ENCODE results near the gene C2orf15.
"Not testable (repeated sequence)": the region's sequence is repeated elsewhere in the genome, so short reads cannot be mapped to it uniquely, and the experiment has no call there.

The C2orf15 gene, protein sequence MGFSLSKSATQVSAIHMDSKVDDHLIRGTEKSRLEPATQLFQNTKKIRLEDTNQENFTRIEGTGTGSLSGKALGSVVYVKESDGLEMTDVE

DNA sequence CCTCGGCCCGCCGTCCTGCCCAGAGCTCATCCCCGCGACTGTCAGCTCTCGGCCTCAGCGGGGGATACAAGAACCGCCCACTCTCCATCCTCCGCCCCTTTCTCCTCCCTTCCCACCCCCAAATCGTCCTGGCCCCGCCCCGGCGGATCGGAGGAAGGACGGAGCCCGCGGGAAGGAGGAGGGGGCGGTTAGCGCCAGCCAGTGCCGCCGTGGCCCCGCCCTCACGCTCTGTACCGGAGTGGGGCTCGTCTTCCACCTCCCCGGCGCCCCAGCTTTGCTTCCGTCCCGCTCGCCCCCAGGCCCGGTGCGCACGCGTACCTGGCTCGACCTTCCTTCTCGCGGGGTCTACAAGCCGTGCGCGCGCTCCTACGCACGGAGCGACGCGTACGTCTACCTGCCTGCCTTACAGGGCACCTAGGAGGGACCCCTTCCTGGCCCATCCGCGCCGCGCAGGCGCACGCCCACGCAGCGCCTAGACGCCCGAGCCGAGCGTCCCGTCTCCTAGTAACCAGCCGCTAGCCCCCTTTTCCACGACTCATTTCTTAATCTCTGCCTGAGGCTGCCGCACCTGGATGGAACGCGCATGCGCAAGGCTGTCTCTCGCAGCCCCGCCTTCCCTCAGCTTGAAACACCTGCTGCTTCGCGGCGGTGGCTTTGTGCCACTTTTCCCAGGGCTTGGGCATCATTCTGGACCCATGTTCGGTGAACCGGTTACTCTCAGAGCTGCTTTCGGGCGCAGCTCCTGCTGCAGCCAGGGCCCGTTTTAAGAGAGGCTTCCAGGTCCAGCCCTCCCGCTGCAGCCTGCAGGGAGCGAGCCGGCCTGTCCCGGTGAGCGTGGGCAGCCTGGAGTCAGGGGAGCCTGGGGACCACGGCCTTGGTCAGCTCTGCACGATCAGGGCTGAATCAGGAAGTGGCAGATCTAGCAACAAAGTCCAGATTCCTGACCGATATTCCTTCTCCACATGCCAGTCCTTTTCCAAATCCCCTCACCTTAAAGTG, at the start of gene C2orf15:
C2orf15 (plus strand) TSS at position 598 of the 999 bp plus-strand sequence. CDS start 8,852 bp downstream, outside the sequence.
- peak; percentile 96 for DNase-seq (ENCODE audit: low spot score)

DNA sequence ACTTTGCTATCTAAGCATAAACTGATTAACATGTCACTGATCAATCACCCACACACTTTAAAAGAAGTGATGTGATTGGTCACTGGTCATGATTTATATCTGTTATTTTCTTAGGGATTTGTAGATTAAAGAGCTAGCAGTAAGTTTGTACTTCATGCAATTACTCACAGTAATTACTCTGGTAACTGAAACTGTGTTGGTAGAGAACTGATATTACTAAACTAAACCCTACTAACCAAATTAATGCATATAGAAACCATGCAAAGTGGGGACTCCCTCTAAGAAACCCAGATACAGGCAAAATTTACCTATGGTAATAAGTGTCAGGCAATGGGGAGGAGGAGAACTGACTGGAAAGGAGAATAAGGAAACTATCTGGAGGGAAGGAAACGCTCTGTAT, 44.8 kb upstream of the C2orf15 start:
- DNase-seq (ENCODE audit: low spot score), result no peak

DNA sequence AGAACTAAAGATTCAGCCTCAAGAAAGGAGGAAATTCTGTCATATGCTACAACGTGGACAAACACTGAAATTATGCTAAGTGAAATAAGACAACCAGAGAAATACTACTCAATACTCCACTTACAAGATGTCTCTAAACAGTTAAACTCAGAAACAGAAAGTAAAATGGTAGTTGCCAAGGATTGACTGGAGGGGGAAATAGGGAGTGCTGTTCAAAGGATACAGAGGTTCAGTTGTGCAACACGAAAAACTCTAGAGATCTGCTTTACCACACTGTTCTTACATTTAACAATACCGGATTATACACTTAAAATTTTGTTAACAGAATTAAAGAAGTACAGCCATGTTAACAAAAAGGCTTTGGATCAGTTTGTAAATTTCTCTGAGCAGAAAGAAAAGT, 39.8 kb upstream of the C2orf15 start:
- DNase-seq (ENCODE audit: low spot score), result no peak

DNA sequence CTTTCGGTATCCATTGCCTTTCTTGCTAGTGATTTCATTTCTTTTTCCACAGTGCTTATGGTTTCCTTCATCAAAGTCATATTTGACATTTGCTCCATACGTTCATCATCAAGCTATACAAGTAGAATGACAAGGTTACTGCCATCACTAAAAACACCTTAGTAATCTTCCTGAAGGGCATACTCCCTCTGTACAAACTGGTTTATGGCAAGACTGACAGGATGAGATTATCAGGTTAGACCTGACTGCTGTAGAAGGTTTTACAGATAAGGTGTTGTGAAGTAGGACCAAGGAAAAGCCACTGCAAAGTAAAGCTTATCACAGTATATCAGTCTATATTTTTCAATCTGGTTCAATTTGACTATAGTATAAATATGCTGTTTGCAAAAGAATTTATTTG, 37.5 kb upstream of the C2orf15 start:
- no peak for DNase-seq (ENCODE audit: low spot score)

DNA sequence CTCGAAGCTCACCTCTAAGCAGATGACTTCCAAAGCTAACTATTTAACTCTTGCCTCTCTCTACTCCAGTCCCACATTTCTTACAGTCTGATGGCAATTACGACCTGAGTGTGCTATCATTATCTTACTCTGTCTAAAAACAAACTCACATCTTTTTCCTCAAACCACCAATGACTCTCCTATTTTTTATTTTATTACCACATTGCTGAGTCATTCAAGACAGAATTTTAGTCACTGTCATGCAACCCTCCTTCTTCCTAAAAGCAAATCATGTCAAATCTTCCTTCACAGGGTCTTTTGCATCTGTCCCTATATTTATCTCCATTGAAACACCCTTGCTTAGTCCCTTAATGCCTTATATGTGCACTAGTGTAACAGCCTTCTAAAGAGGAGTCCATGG, 34.6 kb upstream of the C2orf15 start:
- no peak for DNase-seq (ENCODE audit: low spot score)

DNA sequence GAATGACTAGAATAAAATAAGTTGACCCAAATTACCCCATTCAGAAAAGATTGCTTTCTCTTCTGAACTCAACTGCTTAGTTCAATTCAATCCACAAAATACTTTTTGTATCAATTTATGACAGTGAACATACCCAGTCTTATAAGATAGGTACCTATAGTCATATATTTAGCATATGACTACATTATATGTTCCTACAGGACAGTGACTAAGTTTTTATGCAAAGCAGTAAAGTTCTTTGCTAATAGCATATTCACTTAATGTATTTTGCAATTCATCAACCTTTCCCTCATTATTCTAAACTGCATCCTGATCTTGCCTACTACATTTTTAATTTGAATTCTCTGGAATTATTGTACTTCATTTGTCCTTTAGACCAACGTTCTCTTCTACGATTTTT, 30.3 kb upstream of the C2orf15 start:
- no peak for DNase-seq (ENCODE audit: low spot score)

DNA sequence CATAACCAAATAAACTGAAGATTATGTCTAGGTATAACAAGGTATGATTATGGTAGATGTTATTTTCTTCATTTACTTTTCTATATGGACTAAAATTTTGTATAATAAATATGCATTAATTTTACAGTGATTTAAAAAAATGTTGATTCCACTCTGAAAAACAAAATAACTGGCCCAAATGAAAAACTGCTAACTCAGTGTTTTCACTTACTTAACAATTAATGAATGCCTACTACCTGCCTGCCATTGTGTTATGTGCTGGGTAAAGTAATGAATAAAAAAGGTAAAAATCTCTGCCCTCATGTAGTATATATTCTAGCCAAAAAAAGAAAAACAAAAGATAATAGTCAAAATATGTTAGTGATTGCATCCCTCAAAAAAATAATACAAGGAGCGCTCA, 29.6 kb upstream of the C2orf15 start:
- DNase-seq (ENCODE audit: low spot score), result no peak

DNA sequence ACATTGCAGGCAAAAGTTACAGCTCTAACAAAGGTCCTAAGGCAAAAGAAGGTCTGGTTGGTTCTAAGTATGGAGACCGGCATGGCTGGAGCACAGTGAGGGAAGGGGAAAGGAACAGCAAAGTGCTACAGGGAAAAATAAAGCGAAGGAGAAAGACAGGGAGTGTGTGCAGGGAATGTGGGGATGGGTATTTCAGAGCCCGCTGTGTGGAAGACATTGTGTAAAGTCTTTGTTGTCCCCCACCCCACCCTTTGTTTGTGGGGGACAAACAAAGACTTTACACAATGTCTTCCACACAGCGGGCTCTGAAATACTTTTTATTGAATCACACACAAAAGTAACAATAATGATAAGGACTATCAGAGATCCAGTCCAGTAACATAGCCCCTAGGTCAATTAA, 28.9 kb upstream of the C2orf15 start:
- no peak for DNase-seq (ENCODE audit: low spot score)

DNA sequence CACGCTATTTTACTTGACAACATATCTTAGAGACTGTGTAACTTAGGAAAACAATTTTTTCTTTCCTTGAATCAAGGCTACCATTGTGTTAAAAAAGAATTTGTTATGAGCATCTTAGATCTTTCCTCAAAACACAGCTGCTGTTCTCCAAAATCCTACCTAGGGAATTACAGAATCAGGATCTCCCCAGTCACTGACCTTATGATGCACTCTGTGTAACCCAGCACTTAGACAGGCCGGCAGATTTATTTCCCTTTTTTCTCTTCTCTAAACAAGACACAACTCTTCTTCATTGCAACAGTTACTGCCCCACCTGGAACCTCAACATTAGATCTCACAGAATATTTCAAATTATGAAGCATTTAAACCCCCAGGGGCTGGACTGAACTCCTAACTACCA, 13.5 kb upstream of the C2orf15 start:
- DNase-seq (ENCODE audit: low spot score), result no peak

DNA sequence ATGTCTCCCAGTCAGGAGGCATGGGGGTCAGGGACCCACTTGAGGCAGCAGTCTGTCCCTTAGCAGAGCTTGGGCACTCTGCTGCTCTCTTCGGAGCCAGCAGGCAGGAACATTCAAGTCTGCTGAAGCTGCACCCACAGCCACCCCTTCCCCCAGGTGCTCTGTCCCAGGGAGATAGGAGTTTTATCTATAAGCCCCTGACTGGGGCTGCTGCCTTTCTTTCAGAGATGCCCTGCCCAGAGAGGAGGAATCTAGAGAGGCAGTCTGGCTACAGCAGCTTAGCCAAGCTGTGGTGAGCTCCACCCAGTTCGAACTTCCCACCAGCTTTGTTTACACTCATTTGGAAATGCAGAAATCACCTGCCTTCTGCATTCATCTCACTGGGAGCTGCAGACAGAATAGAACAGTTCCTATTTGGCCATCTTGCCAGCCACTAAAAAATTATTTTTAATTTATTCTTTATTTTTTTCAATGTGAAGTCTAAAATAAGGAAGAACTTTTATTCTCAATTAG, 6.4 kb upstream of the C2orf15 start:
- DNase-seq (ENCODE audit: low spot score), result not testable (repeated sequence)

DNA sequence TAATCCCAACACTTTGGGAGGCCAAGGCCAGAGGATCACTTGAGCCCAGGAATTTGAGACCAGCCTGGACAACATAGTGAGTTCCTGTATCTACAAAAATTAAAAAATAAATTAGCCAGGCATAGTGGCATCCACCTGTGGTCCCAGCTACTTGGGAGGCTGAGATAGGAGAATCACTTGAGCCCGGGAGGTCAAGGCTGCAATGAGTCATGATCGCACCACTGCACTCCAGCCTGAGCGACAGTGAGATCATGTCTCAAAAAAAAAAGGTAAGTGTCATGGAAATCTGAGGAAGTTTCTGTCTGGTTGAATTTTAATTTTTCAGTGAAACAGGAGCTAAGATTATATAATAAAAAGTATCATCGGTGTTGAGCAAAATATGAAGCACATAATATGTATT, 2.5 kb upstream of the C2orf15 start:
- DNase-seq (ENCODE audit: low spot score), result no peak

DNA sequence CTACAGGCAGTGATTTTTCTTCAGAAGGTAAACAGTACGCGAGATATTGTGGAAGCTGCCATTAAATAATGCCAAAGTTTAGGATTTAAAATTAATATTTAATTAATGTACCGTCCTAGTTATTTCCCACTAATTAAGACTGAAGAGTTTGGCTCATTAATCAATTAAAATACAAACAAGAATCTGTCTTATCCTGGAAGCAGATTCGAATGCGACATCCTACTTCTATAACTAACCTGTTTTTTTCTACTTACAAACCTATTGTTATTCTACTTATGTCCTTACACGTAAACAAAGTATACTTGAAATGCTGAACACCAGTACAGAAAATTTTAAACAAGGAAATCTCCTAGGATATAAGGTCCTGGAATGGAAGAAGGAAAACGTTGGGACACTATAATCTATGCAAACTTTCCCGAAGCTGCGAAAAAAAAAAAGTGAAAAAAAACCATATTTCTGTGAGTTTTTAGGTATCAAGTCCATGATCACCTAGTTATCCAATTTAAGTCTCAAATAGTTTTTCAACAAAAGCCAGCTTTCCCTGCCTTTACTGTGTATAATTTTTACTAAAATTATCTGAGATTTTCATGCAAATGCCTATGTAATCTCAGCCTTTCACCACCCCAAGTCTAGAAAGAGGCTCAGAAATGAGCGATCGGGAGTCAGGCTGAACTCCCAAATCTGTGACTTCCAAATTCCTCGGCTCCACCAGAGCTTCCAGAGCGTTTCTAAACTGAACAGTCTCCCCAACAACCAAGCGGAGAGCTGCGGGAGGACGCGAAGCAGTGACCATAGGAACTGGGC, 1.2 kb upstream of the C2orf15 start:
- no peak for DNase-seq (ENCODE audit: low spot score)

DNA sequence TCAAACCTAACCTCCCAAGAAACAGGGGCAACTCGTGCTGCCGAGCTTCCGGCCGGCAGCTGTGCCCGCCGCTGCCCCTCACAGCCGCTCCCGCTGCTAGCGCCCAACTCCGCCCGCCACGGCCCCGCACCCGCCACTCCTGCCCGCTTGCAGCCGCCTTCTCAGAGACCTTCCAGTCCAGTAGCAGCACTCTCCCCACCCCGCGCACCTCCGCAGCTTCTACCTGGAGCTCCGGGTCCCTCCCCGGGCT, 722 bp upstream of the C2orf15 start:
- no peak for DNase-seq (ENCODE audit: low spot score)

DNA sequence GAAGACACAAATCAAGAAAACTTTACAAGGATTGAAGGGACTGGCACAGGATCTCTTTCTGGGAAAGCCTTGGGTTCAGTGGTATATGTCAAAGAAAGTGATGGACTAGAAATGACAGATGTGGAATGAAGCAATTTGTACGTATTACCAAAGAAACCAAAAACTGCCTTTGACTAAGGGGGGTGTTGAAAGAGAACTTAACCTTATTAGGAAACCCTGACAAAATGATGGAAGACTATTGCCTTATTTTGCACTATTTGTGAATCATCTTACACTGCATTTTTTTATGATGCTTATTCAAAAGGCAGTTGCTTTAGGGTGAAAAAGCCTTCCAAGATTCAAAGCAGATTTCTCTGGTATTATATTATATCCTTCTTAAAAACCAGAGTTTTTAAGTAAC, 9.2 kb downstream of the C2orf15 start:
- no peak for DNase-seq (ENCODE audit: low spot score)

DNA sequence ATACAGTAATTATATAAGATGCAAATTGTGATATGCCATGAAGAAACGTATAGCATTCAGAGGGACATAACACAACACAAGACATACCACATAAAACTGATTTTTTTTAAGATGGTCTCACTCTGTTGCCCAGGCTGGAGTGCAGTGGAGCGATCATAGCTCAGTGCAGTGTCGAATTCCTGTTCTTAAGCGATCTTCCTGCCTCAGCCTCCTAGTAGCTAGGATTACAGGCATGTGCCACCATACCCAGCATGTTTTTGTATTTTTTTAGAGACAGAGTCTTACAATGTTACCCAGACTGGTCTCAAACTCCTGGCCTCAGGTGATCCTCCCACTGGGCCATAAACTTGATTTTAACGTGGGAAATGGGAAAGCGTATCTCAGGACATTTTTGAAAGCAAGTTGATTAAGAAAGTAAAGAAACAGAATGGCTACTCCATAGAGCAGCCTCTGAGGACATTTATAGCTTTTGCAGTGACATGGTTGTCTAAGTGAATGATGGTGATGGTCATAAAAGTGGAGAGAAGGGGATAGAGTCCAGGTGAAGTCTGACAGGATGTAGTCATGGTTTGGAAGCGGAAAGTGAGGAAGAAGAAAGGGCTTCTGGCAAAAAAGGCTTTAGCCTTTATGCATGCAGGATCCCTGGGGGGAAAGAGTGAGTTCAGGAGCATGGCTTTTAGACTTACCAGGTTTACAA, 10.8 kb downstream of the C2orf15 start:
- no peak for DNase-seq (ENCODE audit: low spot score)

DNA sequence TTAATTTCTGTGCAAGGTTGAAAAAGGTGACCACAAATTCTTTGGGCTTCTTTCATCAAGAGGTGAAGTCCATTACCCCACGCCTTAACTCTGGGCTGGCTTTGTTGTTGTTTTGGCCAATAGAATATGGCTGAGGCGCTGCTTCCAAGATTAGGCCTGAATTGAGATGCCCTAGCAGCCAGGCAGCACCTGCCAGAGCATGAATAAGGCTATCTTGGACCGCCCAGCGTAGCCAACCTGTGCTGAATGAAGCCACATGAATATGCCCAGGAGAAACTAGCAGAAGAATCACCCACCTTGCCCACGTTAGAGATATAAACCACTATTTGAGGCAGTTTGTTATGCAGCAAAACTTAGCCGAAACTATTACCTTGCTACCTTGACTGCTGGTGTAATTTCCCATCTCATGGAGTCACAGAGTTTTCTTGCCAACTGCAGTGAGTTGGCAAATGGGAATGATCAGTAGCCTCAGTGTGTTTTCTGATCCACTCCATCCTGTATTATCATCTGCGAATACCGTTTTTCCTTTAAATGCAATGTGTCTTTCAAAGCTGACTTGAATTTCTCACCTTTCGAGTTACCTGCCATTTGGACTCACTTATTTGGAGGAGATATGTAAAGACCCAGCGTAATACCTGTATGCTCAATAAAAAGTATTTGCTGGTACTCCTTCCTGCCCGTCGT, 12.6 kb downstream of the C2orf15 start:
- DNase-seq (ENCODE audit: low spot score), result no peak

DNA sequence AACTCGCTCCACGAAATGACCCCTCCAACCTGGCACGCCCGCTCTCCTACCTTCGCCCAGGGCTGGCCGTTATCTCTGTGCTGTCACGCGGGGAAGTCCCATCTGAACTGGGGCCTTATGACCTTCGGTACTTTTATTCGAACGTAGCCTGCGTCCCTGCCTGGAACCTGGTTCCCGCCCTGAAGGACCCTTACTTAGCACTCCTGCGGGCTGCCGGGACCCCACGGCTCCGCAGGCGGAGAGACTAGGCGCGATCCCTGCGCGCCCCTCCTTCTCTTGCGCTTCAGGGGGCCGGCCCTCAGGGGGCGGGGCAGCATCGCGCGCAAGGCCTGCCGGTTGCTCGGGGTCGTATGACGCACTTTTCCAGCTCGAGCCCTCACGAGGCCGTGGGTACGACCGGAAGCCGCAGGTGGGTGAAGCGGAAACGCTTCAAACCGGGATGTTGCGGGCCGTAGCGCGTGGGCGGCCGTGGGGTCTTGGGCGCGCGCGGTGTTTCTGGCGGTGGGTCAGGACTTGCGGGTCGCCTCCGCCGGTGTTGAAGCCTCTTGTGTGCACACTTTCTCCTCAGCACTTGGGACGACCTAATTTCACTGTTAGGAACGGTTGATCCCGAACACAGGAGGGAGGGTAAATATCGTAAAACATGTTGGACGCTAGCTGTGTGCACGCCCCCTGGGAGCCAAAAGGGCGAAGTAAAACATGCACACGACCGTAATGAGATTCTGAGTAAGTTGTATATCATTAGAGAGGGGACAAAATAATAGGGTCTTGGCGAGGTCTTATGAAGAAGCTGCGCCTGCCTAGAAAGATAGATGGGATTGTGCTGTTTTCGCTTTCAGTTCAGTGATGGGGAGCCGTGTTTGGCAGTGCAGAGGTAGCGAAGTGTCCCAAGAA, 13.4 kb downstream of the C2orf15 start, which contains the start of the genes LIPT1 and TSGA10:
LIPT1 (plus strand) TSS at position 325 of the 894 bp plus-strand sequence. CDS start 6,991 bp downstream, outside the sequence.
TSGA10 (minus strand) TSS at position 300 of the 894 bp plus-strand sequence. CDS start 45,503 bp downstream, outside the sequence.
- DNase-seq (ENCODE audit: low spot score), result peak; percentile 91

DNA sequence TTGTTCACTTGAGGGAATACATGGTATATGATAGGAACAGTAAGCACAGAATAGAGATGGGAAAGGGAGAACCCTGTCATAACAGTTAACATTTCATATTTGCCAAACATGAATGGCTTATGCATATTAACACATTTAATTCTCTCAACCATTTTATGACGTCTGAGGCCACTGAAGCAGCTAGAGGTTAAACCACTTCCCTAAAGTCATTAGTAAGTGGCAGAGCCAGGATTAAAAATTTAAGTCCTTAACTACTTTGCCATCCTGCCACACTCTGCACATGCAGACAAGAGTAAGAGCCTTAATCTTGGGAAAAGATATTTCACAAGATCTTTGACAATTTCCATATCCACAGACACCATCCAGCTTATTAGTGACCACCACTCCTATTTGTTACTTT, 15.4 kb downstream of the C2orf15 start:
- DNase-seq (ENCODE audit: low spot score), result no peak

DNA sequence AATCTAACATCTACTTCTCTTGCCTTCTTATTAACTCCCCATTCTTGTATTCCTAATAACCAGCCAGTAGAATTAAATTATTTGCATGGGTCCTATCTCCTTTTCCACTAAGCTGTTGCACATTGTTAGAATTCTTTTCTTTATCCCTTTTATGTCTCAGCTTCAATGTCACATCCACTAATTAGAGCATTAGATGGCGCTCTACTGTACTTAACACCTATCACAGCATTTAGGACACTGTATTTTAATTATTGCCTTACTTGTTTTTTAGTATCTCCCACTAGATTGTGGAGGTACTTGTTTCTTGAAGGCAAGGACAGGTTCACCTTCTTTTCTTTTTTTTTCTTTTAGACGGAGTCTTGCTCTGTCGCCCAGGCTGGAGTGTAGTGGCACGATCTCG, 17.1 kb downstream of the C2orf15 start:
- DNase-seq (ENCODE audit: low spot score), result no peak

DNA sequence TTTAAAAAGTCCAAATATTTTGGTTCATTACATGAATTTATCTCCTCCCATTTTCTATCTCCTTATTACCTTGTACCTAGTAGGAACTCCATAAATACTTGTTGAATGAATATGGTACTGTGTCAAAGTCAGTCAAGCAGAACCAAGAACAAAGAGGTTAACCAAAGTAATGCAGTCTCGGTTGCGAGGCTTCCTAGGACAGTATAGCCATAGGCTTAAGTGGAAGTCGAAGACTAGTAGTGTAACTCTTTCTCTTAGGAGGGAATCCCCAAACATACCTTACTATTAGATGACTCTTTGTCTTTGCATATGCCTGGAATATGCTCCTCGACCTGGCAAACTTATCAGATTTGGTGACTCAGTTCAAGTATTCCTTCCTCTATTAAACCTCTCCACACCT, 18.1 kb downstream of the C2orf15 start:
- no peak for DNase-seq (ENCODE audit: low spot score)
